H9 (cell line): Measurements from ENCODE around the gene DLEC1. TPM values are rescaled to one million over a fixed set of nuclear protein-coding genes. Genes with fewer than 3 reads are reported as not detected.
"Not testable (repeated sequence)": the region's sequence is repeated elsewhere in the genome, so short reads cannot be mapped to it uniquely, and the experiment has no call there.

ENCODE experiments used
- DNase-seq: peaks from one replicate; pipeline ENCODE4 v3.0.0-alpha.2; 2017
- H2AFZ ChIP-seq: one replicate; pipeline ENCODE4 v1.6.1; 2013; ENCODE audit warnings: mild to moderate bottlenecking, low read length, control low read depth, moderate library complexity
- H2AK5ac ChIP-seq: 2 replicates; pipeline ENCODE4 v1.6.1; 2013; ENCODE audit warnings: low read length, control low read depth, mixed read lengths; ENCODE audit not compliant: insufficient read length
- H2BK120ac ChIP-seq: one replicate; pipeline ENCODE4 v1.6.1; 2013; ENCODE audit warnings: low read depth, mild to moderate bottlenecking, low read length, control low read depth, inconsistent platforms; ENCODE audit not compliant: poor library complexity, severe bottlenecking
- H2BK12ac ChIP-seq: 2 replicates; pipeline ENCODE4 v1.6.1; 2013; ENCODE audit warnings: low read length, control low read depth, mixed read lengths, low read depth; ENCODE audit not compliant: insufficient read length
- H2BK15ac ChIP-seq: 2 replicates; pipeline ENCODE4 v1.6.1; 2013; ENCODE audit warnings: low read depth, low read length, control low read depth
- H2BK20ac ChIP-seq: one replicate; pipeline ENCODE4 v1.6.1; 2013; ENCODE audit warnings: low read depth, mild to moderate bottlenecking, low read length, control low read depth, inconsistent platforms; ENCODE audit not compliant: poor library complexity, severe bottlenecking
- H2BK5ac ChIP-seq: 2 replicates; pipeline ENCODE4 v1.6.1; 2013; ENCODE audit warnings: low read length, control low read depth, mixed read lengths; ENCODE audit not compliant: insufficient read length
- H3K14ac ChIP-seq: 2 replicates; pipeline ENCODE4 v1.6.1; 2013; ENCODE audit warnings: low read length, control low read depth; ENCODE audit not compliant: insufficient read depth
- H3K18ac ChIP-seq: 2 replicates; pipeline ENCODE4 v1.6.1; 2013; ENCODE audit warnings: low read depth, mild to moderate bottlenecking, mixed read lengths, low read length, control low read depth; ENCODE audit not compliant: insufficient read length
- H3K23ac ChIP-seq: 2 replicates; pipeline ENCODE4 v1.6.1; 2013; ENCODE audit warnings: low read length, control low read depth, mixed read lengths, low read depth; ENCODE audit not compliant: insufficient read length
- H3K23me2 ChIP-seq: 2 replicates; pipeline ENCODE4 v1.6.1; 2013; ENCODE audit warnings: low read depth, mild to moderate bottlenecking, mixed read lengths, low read length, control low read depth; ENCODE audit not compliant: insufficient read length, poor library complexity, severe bottlenecking
- H3K27ac ChIP-seq: 2 replicates; pipeline ENCODE4 v1.5.1; 2013; ENCODE audit warnings: low read length, control low read depth, mixed read lengths, low read depth; ENCODE audit not compliant: insufficient read length
- H3K27me3 ChIP-seq: 2 replicates; pipeline ENCODE4 v1.6.1; 2013; ENCODE audit warnings: low read length, control low read depth, inconsistent platforms; ENCODE audit not compliant: insufficient read depth
- H3K4ac ChIP-seq: 2 replicates; pipeline ENCODE4 v1.6.1; 2013; ENCODE audit warnings: low read depth, mild to moderate bottlenecking, control low read depth, inconsistent platforms, low read length, moderate library complexity
- H3K4me1 ChIP-seq: 2 replicates; pipeline ENCODE4 v1.6.1; 2013; ENCODE audit warnings: low read length, control low read depth, inconsistent platforms; ENCODE audit not compliant: insufficient read depth
- H3K4me2 ChIP-seq: 2 replicates; pipeline ENCODE4 v1.6.1; 2013; ENCODE audit warnings: low read length, control low read depth, mixed read lengths; ENCODE audit not compliant: insufficient read length, insufficient read depth
- H3K56ac ChIP-seq: 2 replicates; pipeline ENCODE4 v1.6.1; 2013; ENCODE audit warnings: low read depth, mild to moderate bottlenecking, mixed read lengths, low read length, control low read depth; ENCODE audit not compliant: insufficient read length
- H3K79me1 ChIP-seq: 2 replicates; pipeline ENCODE4 v1.6.1; 2013; ENCODE audit warnings: low read depth, mild to moderate bottlenecking, moderate library complexity, low read length, control low read depth, inconsistent platforms; ENCODE audit not compliant: insufficient read depth, poor library complexity, severe bottlenecking
- H3K79me2 ChIP-seq: 2 replicates; pipeline ENCODE4 v1.6.1; 2013; ENCODE audit warnings: low read length, control low read depth, inconsistent platforms; ENCODE audit not compliant: insufficient read depth
- H3K9ac ChIP-seq: 2 replicates; pipeline ENCODE4 v1.6.1; 2013; ENCODE audit warnings: low read length, control low read depth, mixed read lengths; ENCODE audit not compliant: insufficient read length; ENCODE audit errors: extremely low read depth
- H3K9me3 ChIP-seq: one replicate; pipeline ENCODE4 v1.6.1; 2013; ENCODE audit warnings: low read depth, low read length, inconsistent platforms; ENCODE audit not compliant: control insufficient read depth
- H3T11ph ChIP-seq: one replicate; pipeline ENCODE4 v1.6.1; 2013; ENCODE audit warnings: mild to moderate bottlenecking, low read length, control low read depth, inconsistent platforms
- H4K20me1 ChIP-seq: one replicate; pipeline ENCODE4 v1.6.1; 2013; ENCODE audit not compliant: control insufficient read depth, insufficient read length, insufficient read depth
- H4K5ac ChIP-seq: 2 replicates; pipeline ENCODE4 v1.6.1; 2013; ENCODE audit warnings: low read depth, mild to moderate bottlenecking, mixed read lengths, low read length, control low read depth; ENCODE audit not compliant: insufficient read length
- H4K8ac ChIP-seq: replicated peaks from 2 replicates; pipeline ENCODE4 v1.6.1; 2013; ENCODE audit warnings: low read length, control low read depth, mixed read lengths, low read depth; ENCODE audit not compliant: insufficient read length
- H4K91ac ChIP-seq: 2 replicates; pipeline ENCODE4 v1.6.1; 2013; ENCODE audit warnings: low read depth, mild to moderate bottlenecking, moderate library complexity, mixed read lengths, low read length, control low read depth; ENCODE audit not compliant: insufficient read length
- H3K27ac Mint-ChIP-seq, 3 experiments: 2 replicates in 2 of 3; 3 replicates in 1 of 3; pipeline ENCODE4 v1.8.0; 2020 to 2021; ENCODE audit warnings: mixed read lengths in 3 of 3, mild to moderate bottlenecking in 1 of 3, moderate library complexity in 1 of 3
- H3K27me3 Mint-ChIP-seq: 2 replicates; pipeline ENCODE4 v1.8.0; 2021; ENCODE audit warnings: low read depth, mild to moderate bottlenecking, moderate library complexity, mixed read lengths
- H3K36me3 Mint-ChIP-seq, 3 experiments: 2 replicates in 2 of 3; 3 replicates in 1 of 3; pipeline ENCODE4 v1.8.0; 2020 to 2021; ENCODE audit warnings: low read depth in 3 of 3, mixed read lengths in 3 of 3; ENCODE audit not compliant: insufficient read depth in 1 of 3
- H3K4me1 Mint-ChIP-seq, 2 experiments: 2 replicates each; pipeline ENCODE4 v1.8.0; 2020; ENCODE audit warnings: mixed read lengths in 2 of 2
- H3K4me3 Mint-ChIP-seq, 2 experiments: 2 replicates in 1 of 2; 3 replicates in 1 of 2; pipeline ENCODE4 v1.8.0; 2020 to 2021; ENCODE audit warnings: mild to moderate bottlenecking in 2 of 2, mixed read lengths in 2 of 2, moderate library complexity in 1 of 2
- H3K9me3 Mint-ChIP-seq, 2 experiments: 2 replicates in 1 of 2; 3 replicates in 1 of 2; pipeline ENCODE4 v1.8.0; 2020; ENCODE audit warnings: mild to moderate bottlenecking in 2 of 2, mixed read lengths in 2 of 2, moderate library complexity in 1 of 2
- WGBS: extraction: QIAGEN DNeasy Blood & Tissue Kit; methylation state at CpG from one replicate; pipeline ENCODE4 v1.1.7; 2013; ENCODE audit warnings: missing lambda C conversion rate, low lambda C conversion rate, mixed read lengths; ENCODE audit not compliant: insufficient read length; ENCODE audit errors: extremely low coverage; 5-methylcytosine and 5-hydroxymethylcytosine counted together
- total RNA-seq: library from RNA; stranded (reverse); gene quantifications from 2 replicates; pipeline ENCODE4 v1.2.1, GENCODE V29; 2021

The DLEC1 gene
- total RNA-seq, 1 experiment from 2014 or later: 2.1 TPM

GRCh38 chr3:38034335-38034734 is 4.7 kb upstream of the DLEC1 start:
- not testable (repeated sequence) for H3K4me3 Mint-ChIP-seq, H3K27ac Mint-ChIP-seq, H3K23ac ChIP-seq, H4K20me1 ChIP-seq, H3K23me2 ChIP-seq, H3K18ac ChIP-seq, DNase-seq, H2BK5ac ChIP-seq, H3K9ac ChIP-seq, H3K4me1 ChIP-seq, H3K4ac ChIP-seq, H2AK5ac ChIP-seq, H3T11ph ChIP-seq, H2BK15ac ChIP-seq, H4K8ac ChIP-seq, H3K36me3 Mint-ChIP-seq, H3K56ac ChIP-seq, H3K4me2 ChIP-seq, H3K79me2 ChIP-seq, H2BK20ac ChIP-seq, H4K5ac ChIP-seq, H4K91ac ChIP-seq, H3K79me1 ChIP-seq, H3K9me3 ChIP-seq, H2BK12ac ChIP-seq, H3K27ac ChIP-seq, H3K9me3 Mint-ChIP-seq, H3K14ac ChIP-seq, H3K27me3 ChIP-seq, H2AFZ ChIP-seq, H2BK120ac ChIP-seq
- Mint-ChIP-seq H3K4me1 (peaks cover 9 to 14% of the 10 kb centered on the region in 2 experiments), H3K27me3 (peaks cover 51% of the 10 kb centered on the region)
- no CpG with 5 or more reads among the region's 9 CpGs for WGBS
